ENCODE results near the gene ZNF718.
"Not testable (repeated sequence)": the region's sequence is repeated elsewhere in the genome, so short reads cannot be mapped to it uniquely, and the experiment has no call there.

Gene ZNF718

GRCh38 chr4:121408-122084 lies 2.8 kb upstream of the ZNF718 start:
- no peak for TF ChIP-seq CTCF (IDR thresholded peaks at IDR 0.05; ENCODE audit: low read length, missing control alignments)
- DNase-seq (ENCODE audit: low read depth) = no peak
- no peak overlapping the region for H3K4me3 ChIP-seq (replicated peaks; ENCODE audit: low read depth, low read length)

GRCh38 chr4:123922-124274 lies 403 bp upstream of the ZNF718 start:
- not testable (repeated sequence) for DNase-seq (ENCODE audit: low read depth)

GRCh38 chr4:125091-125771 lies 930 bp downstream of the ZNF718 start:
- peak; percentile 41 for DNase-seq (ENCODE audit: low read depth)
- peak overlapping the region; percentile 91 for H3K4me3 ChIP-seq (replicated peaks; ENCODE audit: low read depth, low read length)
- TF ChIP-seq CTCF (IDR thresholded peaks at IDR 0.05; ENCODE audit: low read length, missing control alignments) = no peak

More at GRCh38 chr4:123922-124274, 403 bp upstream of the ZNF718 start:
- peak overlapping the region; percentile 91 for H3K4me3 ChIP-seq (replicated peaks; ENCODE audit: low read depth, low read length)

- DNase-seq (ENCODE audit: low read depth) = no peak
- no peak for TF ChIP-seq CTCF (IDR thresholded peaks at IDR 0.05; ENCODE audit: low read length, missing control alignments)
These were observed 1.5 kb downstream of the ZNF718 start for GRCh38 chr4:125833-126232.

GRCh38 chr4:132483-132882 lies 8.2 kb downstream of the ZNF718 start:
- no peak for DNase-seq (ENCODE audit: low read depth)
- H3K4me3 ChIP-seq (replicated peaks; ENCODE audit: low read depth, low read length) = no peak overlapping the region
- no peak for TF ChIP-seq CTCF (IDR thresholded peaks at IDR 0.05; ENCODE audit: low read length, missing control alignments)

More at GRCh38 chr4:125833-126232, 1.5 kb downstream of the ZNF718 start:
- peak overlapping the region; percentile 91 for H3K4me3 ChIP-seq (replicated peaks; ENCODE audit: low read depth, low read length)

- DNase-seq (ENCODE audit: low read depth) = no peak
- TF ChIP-seq CTCF (IDR thresholded peaks at IDR 0.05; ENCODE audit: low read length, missing control alignments) = no peak
- no peak overlapping the region for H3K4me3 ChIP-seq (replicated peaks; ENCODE audit: low read depth, low read length)
These were observed 14.6 kb downstream of the ZNF718 start for GRCh38 chr4:138935-139334.

GRCh38 chr4:139691-140090 lies 15.4 kb downstream of the ZNF718 start:
- DNase-seq (ENCODE audit: low read depth) = no peak
- no peak for TF ChIP-seq CTCF (IDR thresholded peaks at IDR 0.05; ENCODE audit: low read length, missing control alignments)
- no peak overlapping the region for H3K4me3 ChIP-seq (replicated peaks; ENCODE audit: low read depth, low read length)
